Measurements from ENCODE around the gene OR13J1.
"Not testable (repeated sequence)": the region's sequence is repeated elsewhere in the genome, so short reads cannot be mapped to it uniquely, and the experiment has no call there.

OR13J1 gene

DNA sequence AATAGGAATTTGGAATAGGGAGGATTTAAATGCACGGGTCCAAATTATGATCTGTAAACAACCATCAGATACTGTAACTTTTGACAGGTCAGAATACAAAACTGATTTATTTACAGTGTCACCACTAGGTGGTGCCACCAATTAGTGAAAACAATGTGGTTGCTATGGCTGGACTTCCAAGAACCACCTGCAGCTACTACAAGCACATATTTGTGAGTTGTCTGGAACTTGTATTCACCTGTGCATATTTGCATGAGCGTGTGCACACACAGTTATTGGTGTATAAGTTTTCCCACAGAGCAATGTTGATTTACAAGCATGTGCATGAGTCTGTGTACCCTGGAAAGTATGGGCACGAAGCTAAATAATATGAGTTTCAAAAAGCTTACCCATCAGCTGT is 32.8 kb upstream of the OR13J1 start:
- peak; percentile 56 for DNase-seq

DNA sequence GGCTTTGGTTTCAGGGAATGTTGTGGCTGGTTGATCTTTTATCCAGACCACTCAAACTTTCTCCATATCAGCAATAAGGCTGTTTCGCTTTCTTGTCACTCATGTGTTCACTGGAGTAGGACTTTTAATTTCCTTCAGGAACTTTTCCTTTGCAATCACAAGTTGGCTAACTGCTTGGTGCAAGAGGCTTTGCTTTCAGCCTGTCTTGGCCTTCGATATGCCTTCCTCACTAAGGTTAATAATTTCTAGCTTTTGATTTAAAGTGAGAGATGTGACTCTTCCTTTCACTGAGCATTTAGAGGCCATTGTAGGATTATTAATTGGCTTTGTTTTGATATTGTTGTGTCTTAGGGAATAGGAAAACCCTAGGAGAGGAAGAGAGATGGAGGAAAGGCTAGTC is 28.8 kb upstream of the OR13J1 start:
- no peak for DNase-seq

DNA sequence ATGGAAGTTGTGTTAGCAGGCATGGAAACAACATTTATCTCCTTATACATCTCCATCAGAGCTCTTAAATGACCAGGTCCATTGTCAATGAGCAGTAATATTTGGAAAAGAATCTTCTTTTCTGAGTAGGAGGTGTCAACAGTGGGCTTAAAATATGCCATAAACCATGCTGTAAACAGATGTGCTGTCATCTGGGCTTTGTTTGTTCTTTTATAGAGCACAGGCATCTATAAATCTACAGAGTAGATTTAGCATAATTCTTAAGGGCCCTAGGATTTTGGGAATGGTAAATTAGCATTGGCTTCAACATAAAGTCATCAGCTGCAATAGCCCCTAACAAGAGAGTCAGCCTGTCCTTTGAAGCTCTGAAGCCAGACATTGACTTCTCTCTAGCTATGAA is 28.1 kb upstream of the OR13J1 start:
- DNase-seq: no peak

DNA sequence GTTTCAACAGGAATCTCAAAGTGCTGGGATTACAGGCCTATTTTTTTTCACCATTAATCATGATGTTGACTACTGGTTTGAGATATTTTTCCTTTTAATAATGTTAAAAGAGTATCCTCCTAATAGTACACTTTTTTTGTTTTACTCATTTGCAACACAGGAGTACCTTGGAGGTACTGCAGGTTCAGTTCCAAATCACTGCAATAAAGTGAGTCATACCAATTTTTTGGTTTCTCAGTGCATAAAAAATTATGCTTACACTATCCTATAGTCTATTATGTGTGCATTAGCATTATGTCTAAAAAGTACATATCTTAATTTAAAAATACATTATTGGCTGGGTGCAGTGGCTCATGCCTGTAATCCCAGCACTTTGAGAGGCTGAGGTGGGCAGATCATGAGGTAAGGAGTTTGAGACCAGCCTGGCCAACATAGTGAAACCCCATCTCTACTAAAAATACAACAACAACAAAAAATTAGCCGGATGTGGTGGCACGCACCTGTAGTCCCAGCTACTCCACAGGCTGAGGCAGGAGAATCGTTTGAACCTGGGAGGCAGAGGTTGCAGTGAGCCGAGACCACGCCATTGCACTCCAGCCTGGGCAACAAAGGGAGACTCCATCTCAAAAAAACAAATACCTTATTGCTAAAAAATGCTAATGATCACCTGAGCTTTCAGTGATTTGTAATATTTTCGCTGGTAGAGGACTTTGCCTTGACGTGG is 27.3 kb upstream of the OR13J1 start:
- not testable (repeated sequence) for DNase-seq

DNA sequence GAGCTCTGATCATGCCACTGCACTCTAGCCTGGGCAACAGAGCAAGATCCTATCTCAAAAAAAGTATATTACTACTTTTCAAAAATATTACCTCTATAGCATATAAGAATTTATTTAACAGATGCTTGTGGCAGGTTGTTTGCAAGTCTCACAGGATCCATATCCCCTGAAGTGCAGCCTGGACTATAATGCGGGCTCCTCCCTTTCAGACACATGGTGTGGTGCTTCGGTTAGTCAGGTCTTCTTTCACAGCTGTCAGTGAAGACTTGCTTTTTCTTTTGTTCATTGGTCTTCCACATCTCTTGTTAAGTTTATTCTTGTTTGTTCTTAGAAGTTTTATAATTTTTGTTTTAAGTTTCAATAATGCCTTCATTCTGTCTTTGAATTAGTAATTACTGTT is 26.4 kb upstream of the OR13J1 start:
- no peak for DNase-seq

DNA sequence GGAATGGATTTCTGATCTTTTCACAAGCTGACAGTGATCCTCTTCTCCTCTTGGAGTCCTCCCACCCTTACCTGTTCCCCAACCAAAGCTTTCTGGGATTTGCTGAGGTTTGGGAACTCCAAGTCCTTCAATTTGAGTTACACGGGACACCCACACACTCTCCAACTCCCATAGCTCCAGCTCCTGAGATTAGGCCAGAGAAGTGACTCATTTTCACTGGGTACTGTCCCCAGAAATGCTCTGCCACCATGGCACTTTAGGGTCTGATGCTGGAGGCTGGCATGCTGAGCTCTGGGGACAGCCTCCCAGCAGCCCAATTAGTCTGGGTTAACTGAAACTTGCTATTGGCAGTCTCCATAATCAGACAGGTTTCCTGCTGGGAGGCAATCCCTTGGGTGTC is 21.9 kb upstream of the OR13J1 start:
- DNase-seq: no peak

DNA sequence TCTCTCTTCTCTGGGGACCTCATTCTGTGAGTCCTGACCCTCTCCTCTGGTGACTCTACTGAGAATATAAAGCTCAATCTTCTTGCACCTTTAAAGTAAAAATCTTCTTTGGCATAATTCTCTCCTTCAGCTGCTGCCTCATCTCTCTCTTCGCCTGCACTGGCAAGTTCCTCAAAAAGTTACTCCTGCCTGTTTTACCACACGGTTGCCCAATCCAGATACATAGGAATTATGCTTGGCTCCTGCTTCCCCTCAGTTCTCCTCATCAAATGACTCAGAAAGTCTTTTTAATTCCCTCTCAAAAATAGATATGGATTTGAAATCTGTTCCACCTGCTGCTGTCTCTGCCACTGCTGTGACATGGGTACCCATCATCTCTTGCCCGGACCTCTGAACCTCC is 21.4 kb upstream of the OR13J1 start:
- no peak for DNase-seq

DNA sequence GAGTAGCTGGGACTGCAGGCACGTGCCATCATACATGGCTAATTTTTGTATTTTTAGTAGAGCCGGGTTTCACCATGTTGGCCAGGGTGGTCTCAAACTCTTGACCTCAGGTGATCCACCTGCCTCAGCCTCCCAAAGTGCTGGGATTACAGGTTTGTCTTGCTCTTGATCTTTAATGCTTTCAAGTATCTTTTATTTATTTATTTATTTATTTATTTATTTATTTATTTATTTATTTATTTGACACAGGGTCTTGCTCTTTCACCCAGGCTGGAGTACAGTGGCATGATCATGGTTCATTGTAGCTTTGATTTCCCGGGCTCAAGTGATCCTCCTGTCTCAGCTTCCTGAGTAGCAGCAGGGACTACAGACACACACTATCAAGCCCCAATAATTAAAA is 14.7 kb upstream of the OR13J1 start:
- DNase-seq: not testable (repeated sequence)

DNA sequence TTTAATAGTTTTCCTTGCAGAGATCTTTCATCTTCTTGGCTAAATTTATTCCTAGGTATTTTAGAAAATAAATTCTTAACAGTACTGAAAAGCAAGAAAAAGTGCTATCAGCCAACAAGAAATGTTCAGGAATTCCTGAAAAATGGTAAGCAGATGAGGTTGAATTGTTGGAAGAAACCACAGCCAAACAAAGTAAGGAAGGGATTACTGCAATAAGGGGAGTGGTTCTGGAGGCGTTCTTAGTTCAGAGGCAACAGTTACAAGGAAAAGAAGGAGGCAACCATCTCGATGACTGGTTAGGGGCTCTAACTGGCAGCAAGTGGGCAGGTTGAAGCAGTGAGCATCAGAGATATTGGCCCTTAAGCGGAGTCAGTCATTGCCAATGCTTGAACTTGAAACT is 12.8 kb upstream of the OR13J1 start:
- no peak for DNase-seq

DNA sequence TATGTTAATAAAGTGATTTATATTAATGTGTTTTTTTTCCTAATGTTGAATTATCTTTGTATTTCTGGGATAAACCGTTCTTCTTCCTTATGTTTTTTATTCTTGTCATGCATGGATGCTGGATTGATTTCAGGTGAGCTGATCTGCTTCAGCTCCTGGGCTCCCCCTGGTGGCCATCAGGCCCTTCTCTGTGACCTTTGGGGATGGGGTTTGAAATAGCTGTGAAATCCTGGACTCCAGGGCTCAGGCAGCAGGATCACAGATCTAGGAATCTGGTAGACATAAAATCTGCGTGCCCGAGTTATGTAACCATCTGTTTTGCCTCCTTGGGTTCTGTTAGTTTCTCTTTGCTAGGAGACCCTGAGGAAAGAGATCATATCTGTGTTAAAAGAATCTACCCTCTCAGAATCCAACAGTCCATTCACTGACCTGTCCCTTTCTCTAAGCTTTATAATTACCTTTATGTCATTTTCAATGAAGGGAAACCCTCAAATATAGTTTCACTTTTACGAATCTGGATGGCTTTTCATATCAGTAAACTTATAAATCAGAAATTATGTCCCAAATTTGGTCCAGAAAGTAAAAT is 12.2 kb upstream of the OR13J1 start:
- peak; percentile 69 for DNase-seq

DNA sequence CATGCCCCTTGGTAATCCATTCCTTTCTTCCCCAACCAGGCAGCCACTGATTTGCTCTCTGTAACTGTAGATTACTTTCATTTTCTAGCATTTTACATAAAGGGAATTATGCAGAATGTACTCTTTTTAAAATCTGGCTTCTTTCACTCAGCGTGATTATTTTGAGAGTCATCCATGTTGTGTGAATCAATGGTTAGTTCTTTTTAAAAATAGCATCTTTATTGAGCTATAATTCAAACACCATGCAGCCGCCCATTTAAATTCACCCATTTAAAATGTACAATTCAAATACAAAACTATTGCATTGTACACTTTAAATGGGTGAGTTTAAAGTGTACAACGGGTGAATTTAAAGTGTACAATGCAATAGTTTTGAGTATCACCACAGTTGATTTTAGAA is 2.3 kb upstream of the OR13J1 start:
- DNase-seq: no peak

DNA sequence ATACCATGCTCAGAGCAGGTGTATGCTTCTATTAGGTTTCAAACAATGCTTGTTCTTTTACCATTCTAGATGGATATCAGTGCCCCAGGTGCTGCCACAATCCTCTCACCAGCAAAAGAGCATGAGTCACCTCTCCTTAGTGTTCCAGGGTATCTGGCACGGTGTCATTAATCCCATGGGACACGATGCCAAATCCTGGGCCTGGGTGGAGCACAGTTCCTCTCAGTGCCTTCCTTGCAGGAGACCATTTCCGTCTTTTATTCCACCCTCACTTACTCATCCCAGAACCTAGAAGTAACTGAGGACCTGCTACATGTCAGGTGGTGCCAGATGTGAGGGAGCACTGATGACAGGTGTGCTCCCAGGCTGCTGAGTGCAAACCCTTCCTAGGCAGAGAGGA is 1.3 kb upstream of the OR13J1 start:
- DNase-seq: peak; percentile 64

DNA sequence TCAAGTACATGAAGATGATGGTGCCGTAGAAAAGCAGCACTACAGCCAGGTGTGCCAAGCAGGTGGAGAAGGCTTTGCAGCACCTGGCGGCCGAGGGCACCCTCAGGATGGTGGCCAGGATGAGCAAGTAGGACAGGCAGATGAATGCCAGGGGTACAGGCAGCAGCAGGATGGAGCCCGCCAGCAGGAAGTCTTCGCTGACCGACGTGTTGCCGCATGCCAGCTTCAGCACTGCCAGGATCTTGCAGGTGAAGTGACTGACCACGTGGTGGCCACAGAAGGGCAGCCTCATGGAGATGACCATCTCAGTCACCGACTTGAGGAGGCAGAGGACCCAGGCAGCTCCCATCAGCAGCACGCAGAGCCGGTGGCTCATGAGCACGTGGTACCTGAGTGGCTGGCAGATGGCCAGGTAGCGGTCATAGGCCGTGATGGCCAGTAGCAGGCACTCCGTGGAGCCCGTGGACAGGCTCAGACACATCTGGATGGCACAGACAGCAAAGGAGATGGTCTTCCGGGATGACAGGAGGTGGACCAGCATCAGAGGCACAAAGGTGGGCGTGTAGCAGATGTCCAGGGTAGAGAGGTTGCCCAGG is 482 bp downstream of the OR13J1 start:
- no peak for DNase-seq

DNA sequence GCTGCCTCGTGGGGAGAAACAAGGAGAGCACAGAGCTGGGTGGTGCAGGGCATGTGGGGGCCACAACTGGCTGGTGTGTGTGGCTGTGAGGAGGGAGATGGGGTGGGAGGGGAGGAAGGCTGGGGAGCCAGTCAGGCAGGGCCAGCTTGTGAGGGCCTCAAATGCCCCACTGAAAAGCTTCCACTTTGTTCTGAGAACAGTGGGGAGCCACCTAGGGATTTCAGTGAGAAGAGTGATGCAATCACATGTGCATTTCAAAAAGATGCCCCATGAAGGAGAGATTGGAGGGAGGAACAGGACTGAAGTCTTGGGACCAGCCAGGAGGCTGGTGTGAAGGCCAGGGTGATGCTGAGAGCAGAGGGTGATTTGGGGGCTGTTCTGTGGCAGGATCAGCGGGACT is 1.3 kb downstream of the OR13J1 start:
- no peak for DNase-seq

DNA sequence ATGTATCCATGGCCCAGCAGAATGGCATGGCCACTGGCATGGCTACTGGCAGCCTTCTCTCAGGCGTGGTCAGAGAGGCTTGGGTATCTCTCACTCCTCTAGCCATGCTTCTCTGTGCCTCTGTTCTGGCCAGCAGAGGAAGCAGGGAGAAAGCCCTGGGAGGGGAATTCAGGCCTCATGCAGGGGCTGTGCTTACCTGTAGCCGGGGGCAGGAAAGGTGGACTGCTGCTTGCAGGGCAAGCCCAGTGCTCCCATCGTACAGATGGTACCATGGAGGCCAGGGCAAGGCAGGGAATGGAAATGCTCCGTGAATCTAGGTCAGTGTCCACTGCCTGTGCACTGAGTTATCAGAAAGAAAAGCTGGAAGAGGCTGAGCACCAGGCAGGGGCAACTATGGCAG is 2.7 kb downstream of the OR13J1 start:
- DNase-seq: no peak

DNA sequence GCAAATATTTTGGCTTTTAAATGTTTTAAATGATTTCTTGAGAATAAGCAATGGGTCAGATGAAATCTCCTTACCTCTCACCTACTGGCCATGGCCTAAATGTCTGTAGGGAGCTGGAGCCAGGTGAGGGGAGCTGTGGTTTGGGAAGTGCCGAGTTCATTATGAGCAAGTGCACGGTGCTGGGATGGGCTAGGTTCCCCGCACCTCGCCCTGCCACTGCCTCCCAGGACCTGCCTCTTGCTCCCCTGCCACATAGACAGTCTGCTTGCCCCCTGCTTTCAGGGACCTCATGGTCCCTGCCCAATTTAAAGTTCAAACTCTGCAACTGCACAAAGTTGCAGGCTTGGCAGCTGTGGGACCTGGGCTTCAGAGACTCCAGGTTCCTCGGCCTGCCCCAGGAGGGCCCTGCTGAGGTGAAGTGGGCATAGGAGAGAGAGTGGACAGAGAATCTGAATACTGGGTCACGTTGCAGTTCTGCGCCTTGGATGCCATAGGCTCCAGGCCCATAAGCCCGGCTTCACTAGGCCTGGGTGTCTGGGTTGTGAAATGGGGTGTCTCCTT is 5.4 kb downstream of the OR13J1 start:
- DNase-seq: no peak

DNA sequence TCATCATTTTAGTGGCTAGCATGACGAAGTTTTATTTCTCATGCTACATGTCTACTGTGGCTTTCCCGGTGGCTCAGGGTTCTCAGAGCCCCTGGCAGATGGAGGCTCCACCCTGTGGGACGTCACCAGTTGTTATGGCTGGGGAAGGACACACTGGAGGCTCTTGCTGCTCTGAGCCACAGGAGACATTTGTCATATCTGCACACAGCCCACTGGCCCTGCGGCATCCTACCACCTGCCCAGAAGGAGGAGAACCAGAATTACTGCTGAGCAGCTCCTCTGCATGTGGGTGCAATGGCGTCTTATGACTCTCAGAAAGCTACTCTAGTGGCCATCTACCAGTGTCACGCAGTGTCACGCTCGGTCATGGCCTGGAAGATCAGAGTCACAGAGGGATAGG is 6.6 kb downstream of the OR13J1 start:
- no peak for DNase-seq

DNA sequence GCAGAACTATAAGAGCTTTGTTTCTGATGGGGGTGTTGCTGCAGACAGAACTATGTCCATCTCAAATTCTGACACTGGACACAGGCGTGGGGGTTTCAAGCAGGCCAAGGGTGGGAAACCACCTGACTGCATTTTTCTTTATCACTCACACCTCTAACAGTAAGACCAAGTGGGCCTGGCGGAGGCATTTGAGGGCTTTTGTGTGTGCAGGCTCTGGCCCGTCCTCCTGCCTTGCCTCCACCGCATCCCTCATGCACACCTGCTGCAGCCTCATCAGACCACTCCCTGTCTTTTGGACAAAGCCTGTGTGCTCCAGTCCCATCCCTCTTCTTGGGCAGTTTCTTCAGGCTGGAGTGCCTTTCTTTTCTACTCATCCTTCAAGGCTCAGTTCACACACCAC is 7.9 kb downstream of the OR13J1 start:
- DNase-seq: no peak

DNA sequence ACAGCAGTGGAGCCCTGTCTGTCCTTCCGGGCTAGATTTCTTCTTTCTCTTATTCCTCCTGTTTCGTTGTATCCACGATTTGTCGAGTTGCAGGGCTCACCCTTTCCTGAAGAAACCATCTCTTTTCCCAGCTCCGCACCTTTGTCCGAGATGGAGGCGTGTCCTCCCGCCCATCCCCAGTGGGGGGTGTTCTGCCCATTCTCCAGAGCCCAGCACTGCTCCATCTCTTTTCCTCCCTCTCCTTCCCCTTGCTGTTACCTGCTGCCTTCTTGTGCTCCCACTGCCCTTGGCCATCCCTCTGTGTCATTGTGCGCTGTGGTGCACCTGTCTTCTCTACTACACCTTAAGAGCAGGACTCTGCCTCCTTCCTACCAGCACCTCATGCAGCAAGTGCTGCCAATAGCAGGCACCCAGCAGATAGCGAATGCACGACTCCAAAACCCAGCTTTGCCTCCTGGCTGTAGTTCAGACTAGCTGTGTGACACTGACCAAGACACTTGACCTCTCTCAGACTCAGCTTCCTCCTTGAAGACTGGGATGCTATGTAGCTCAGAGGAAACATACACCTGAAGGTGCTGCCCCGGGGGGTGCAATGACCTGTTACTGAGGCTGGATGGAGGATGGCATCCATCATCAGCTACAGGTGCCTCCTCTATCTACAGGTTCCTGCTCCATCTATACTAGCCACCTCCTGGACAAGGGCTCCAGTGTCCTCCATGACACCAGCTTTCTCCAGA is 8.9 kb downstream of the OR13J1 start:
- no peak for DNase-seq

DNA sequence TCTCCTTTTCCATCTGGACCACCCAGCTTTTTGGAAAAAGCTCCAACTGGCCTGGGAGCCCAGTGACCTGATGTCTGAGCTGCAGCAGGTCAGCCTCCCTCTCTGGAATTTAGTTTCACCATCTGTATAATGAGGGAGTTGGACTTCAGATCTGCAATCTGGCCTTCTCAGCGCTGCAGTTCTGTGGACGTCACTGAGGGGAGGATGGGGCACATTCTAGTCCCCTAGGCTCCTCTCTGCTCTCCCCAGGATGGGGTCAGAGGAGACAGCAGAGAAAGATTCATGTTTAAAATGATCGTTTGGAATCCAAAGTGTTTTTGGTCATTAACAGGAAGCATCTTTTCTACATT is 10.2 kb downstream of the OR13J1 start:
- no peak for DNase-seq

DNA sequence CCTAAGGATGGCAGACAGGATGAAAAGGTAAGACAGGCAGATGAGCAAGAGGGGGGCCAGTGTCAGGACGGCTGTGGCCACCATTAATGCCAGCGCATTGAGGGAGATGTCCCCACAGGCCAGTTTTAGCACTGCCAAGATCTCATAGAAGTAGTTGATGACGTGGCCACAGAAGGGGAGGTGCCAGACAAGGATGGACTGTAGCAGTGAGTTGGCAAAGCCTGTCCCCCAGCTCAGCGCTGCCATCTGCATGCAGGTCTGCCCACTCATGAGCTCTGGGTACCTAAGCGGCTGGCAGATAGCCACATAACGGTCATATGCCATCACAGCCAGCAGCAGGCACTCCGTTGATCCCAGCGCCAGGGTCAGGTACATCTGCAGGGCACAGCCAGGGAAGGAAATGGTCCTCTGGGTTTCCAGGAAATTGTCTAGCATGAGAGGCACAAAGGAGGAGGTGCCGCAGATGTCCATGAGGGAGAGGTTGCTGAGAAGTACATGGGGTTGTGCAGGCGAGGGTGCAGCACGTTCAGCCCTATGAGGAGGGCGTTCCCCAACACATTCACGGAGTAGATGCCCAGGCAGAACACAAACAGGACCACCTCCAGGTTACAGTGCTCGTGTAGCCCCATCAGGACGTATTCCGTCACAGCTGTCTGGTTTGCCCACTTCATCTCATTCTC is 10.8 kb downstream of the OR13J1 start:
- peak; percentile 54 for DNase-seq

DNA sequence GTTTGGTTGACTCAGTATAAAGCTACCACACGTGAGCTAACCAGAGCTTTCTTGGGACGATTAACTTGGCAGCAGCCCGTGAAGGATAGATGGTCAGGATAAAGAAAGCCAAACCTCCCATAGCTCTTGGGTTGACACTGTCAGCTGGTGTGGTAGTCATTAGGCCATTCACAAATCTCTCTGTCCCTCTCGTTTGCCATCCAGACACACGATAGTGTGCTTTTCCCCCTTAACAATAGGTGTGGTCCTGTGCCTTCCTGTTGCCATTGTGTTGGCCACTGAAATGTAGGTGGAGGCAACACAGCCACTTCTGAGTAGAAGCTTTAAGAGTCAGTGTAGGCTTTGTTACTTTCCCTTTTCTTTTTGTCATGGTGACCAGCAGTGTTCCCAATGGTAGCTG is 11.7 kb downstream of the OR13J1 start:
- DNase-seq: no peak

DNA sequence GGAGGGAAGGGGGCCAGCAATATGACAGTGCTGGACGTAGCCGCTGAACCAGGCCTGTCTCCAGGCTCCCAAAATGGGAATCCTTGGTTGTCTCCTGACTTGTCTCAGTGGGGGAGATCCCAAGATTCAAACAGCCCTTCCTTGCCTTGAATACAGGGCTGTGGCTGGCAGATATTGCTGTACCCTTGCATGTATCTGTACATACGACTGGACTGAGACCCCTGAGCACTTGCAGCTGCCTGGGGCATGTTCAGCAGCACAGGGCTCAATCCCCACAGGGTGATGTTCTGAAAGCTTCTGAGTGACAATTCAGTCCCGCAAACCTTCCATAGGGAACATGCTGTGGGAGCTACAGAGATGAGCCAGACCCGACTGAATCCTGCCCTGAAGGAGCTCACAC is 13.3 kb downstream of the OR13J1 start:
- no peak for DNase-seq

Data from NCI-H2029 (cell line).